GM23338 (cell line): ENCODE measurements around the gene PLXNB2. TPM values are rescaled to one million over a fixed set of nuclear protein-coding genes. Genes with fewer than 3 reads are reported as not detected.

ENCODE experiments used
- ATAC-seq: fragments of 200-7000 bp; cut with Tn5 transposase; 3 replicates; pipeline ENCODE4 v1.9.1; 2020
- DNase-seq: peaks from one replicate; pipeline ENCODE4 v3.0.0-alpha.2; 2015; ENCODE audit warnings: low spot score
- H2AFZ ChIP-seq: fragments of 200-600 bp; sonication (generic); 2 replicates; pipeline ENCODE4 v1.8.0; 2016; ENCODE audit warnings: antibody characterized with exemption, mild to moderate bottlenecking, moderate library complexity
- H3F3A ChIP-seq: fragments of 200-600 bp; sonication (generic); replicated peaks from 2 replicates; pipeline ENCODE4 v1.8.0; 2017; ENCODE audit warnings: antibody characterized with exemption, mixed run types, low read depth
- H3K27ac ChIP-seq: fragments of 200-600 bp; sonication (generic); 2 replicates; pipeline ENCODE4 v1.6.1; 2016; ENCODE audit warnings: low read depth
- H3K27me3 ChIP-seq: fragments of 200-600 bp; sonication (generic); 2 replicates; pipeline ENCODE4 v1.8.0; 2016; ENCODE audit warnings: mild to moderate bottlenecking, mixed run types, moderate library complexity; ENCODE audit not compliant: insufficient read depth
- H3K36me3 ChIP-seq: fragments of 200-600 bp; sonication (generic); 2 replicates; pipeline ENCODE4 v1.8.0; 2016; ENCODE audit warnings: mild to moderate bottlenecking; ENCODE audit not compliant: insufficient read depth
- H3K4me1 ChIP-seq: fragments of 200-600 bp; sonication (generic); 2 replicates; pipeline ENCODE4 v1.8.0; 2016; ENCODE audit warnings: mild to moderate bottlenecking, moderate library complexity; ENCODE audit not compliant: insufficient read depth
- H3K4me2 ChIP-seq: fragments of 200-600 bp; sonication (generic); 2 replicates; pipeline ENCODE4 v1.7.1; 2017; ENCODE audit warnings: mixed run types
- H3K4me3 ChIP-seq: fragments of 200-600 bp; sonication (generic); 2 replicates; pipeline ENCODE4 v1.6.1; 2016; ENCODE audit warnings: mixed run types
- H3K79me2 ChIP-seq: fragments of 200-600 bp; sonication (generic); replicated peaks from 2 replicates; pipeline ENCODE4 v1.8.0; 2017; ENCODE audit warnings: mild to moderate bottlenecking; ENCODE audit not compliant: insufficient read depth
- H3K9me2 ChIP-seq: fragments of 200-600 bp; sonication (generic); 2 replicates; pipeline ENCODE4 v1.8.0; 2017; ENCODE audit not compliant: insufficient read depth
- H4K20me1 ChIP-seq: fragments of 200-600 bp; sonication (generic); replicated peaks from 2 replicates; pipeline ENCODE4 v1.8.0; 2017; ENCODE audit warnings: mild to moderate bottlenecking; ENCODE audit not compliant: insufficient read depth
- H3K27ac Mint-ChIP-seq: 2 replicates; pipeline ENCODE4 v1.8.0; 2020; ENCODE audit warnings: inconsistent platforms, mild to moderate bottlenecking, moderate library complexity, mixed read lengths
- H3K27me3 Mint-ChIP-seq: 3 replicates; pipeline ENCODE4 v1.8.0; 2022; ENCODE audit warnings: low read depth, mild to moderate bottlenecking, moderate library complexity, mixed read lengths, inconsistent platforms; ENCODE audit not compliant: insufficient read depth, poor library complexity
- H3K36me3 Mint-ChIP-seq: 3 replicates; pipeline ENCODE4 v1.8.0; 2021; ENCODE audit warnings: low read depth, mild to moderate bottlenecking, inconsistent platforms, moderate library complexity, mixed read lengths
- H3K4me1 Mint-ChIP-seq: 3 replicates; pipeline ENCODE4 v1.8.0; 2020; ENCODE audit warnings: mild to moderate bottlenecking, inconsistent platforms, mixed read lengths
- H3K4me3 Mint-ChIP-seq: 3 replicates; pipeline ENCODE4 v1.8.0; 2021; ENCODE audit warnings: moderate library complexity, mild to moderate bottlenecking, inconsistent platforms, mixed read lengths
- H3K9me3 Mint-ChIP-seq: 3 replicates; pipeline ENCODE4 v1.8.0; 2020; ENCODE audit warnings: moderate library complexity, mild to moderate bottlenecking, inconsistent platforms, mixed read lengths
- CREB1 ChIP-seq: fragments of 250-450 bp; sonication (Bioruptor Pico); IDR thresholded peaks from 2 replicates; pipeline ENCODE4 v1.5.0; 2020; ENCODE audit warnings: low read depth, mild to moderate bottlenecking, moderate library complexity
- EZH2 ChIP-seq: fragments of 200-600 bp; sonication (generic); IDR thresholded peaks from one replicate; pipeline ENCODE4 v1.8.0; 2017; ENCODE audit warnings: antibody characterized with exemption, mild to moderate bottlenecking, low read depth; ENCODE audit not compliant: unreplicated experiment
- EZH2phosphoT487 ChIP-seq: fragments of 200-600 bp; sonication (generic); IDR thresholded peaks from one replicate; pipeline ENCODE4 v1.8.1; 2018; ENCODE audit warnings: antibody characterized with exemption; ENCODE audit not compliant: unreplicated experiment
- JUNB ChIP-seq: IDR thresholded peaks from one replicate; pipeline ENCODE4 v1.6.1; 2016; ENCODE audit warnings: antibody characterized with exemption; ENCODE audit not compliant: unreplicated experiment
- POLR2AphosphoS5 ChIP-seq: IDR thresholded peaks from 2 replicates; pipeline ENCODE4 v1.6.1; 2016; ENCODE audit warnings: antibody characterized with exemption, low read depth
- STAT1 ChIP-seq: IDR thresholded peaks from one replicate; pipeline ENCODE4 v1.6.1; 2016; ENCODE audit warnings: antibody characterized with exemption; ENCODE audit not compliant: unreplicated experiment
- polyA plus RNA-seq: library from polyadenylated mRNA; unstranded; fragments of >200 nt; fragmentation: Nextera tagmentation; extraction: Ambion mirVana; gene quantifications from 2 replicates; pipeline ENCODE4 v1.2.1, GENCODE V29; 2016
- total RNA-seq: library from RNA; depleted of rRNA; stranded (reverse); fragments of >200 nt; shearing (Covaris generic); gene quantifications from 2 replicates; pipeline ENCODE4 v1.2.3, GENCODE V29; 2014
- TF ChIP-seq, protein P1 (sequence below): IDR thresholded peaks from 2 replicates; pipeline ENCODE4 v1.6.1; 2016; ENCODE audit warnings: antibody characterized with exemption
- TF ChIP-seq, protein P2 (sequence below): fragments of 250-450 bp; sonication (Bioruptor Pico); IDR thresholded peaks from 2 replicates; pipeline ENCODE4 v1.5.0; 2020; ENCODE audit warnings: mild to moderate bottlenecking, moderate library complexity
- TF ChIP-seq, protein P3 (sequence below), 2 experiments: fragments of 200-600 bp in 1 of 2; sonication (generic) in 1 of 2; conservative IDR thresholded peaks; 2 replicates each; pipeline versions ENCODE4 v1.5.1 to v1.6.1; 2016 to 2017; ENCODE audit warnings: antibody characterized with exemption in 2 of 2, low read depth in 2 of 2, mild to moderate bottlenecking in 2 of 2, moderate library complexity in 1 of 2
- TF ChIP-seq, protein P4 (sequence below): IDR thresholded peaks from one replicate; pipeline ENCODE4 v1.6.1; 2018; ENCODE audit warnings: antibody characterized with exemption; ENCODE audit not compliant: unreplicated experiment

Gene PLXNB2
- total and polyA plus RNA-seq, 2 experiments from 2014 or later: 29.1 to 66.3 TPM

- Histone ChIP-seq H3K36me3 (no peaks in the 10 kb centered on the region), H3K27me3 (no peaks in the 10 kb centered on the region), H3K79me2 (no peaks in the 10 kb centered on the region), H3K9me2 (no peaks in the 10 kb centered on the region), H3K4me3 (no peak overlapping the region), H3K27ac (no peak overlapping the region), H3K4me1 (no peaks in the 10 kb centered on the region), H3K4me2 (no peak overlapping the region), H2AFZ (no peak overlapping the region), H3F3A (no peaks in the 10 kb centered on the region), H4K20me1 (peaks cover 9% of the 10 kb centered on the region)
- H3K4me3 Mint-ChIP-seq: no peak overlapping the region
- H3K4me1 Mint-ChIP-seq: no peaks in the 10 kb centered on the region
- ATAC-seq (no peak), DNase-seq (no peak)
- no peak overlapping the region for H3K27ac Mint-ChIP-seq
- H3K36me3 Mint-ChIP-seq: peaks cover 20% of the 10 kb centered on the region
- H3K9me3 Mint-ChIP-seq: no peaks in the 10 kb centered on the region
- TF ChIP-seq, protein P1, sequence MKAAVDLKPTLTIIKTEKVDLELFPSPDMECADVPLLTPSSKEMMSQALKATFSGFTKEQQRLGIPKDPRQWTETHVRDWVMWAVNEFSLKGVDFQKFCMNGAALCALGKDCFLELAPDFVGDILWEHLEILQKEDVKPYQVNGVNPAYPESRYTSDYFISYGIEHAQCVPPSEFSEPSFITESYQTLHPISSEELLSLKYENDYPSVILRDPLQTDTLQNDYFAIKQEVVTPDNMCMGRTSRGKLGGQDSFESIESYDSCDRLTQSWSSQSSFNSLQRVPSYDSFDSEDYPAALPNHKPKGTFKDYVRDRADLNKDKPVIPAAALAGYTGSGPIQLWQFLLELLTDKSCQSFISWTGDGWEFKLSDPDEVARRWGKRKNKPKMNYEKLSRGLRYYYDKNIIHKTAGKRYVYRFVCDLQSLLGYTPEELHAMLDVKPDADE: no peak
- TF ChIP-seq, protein P2, sequence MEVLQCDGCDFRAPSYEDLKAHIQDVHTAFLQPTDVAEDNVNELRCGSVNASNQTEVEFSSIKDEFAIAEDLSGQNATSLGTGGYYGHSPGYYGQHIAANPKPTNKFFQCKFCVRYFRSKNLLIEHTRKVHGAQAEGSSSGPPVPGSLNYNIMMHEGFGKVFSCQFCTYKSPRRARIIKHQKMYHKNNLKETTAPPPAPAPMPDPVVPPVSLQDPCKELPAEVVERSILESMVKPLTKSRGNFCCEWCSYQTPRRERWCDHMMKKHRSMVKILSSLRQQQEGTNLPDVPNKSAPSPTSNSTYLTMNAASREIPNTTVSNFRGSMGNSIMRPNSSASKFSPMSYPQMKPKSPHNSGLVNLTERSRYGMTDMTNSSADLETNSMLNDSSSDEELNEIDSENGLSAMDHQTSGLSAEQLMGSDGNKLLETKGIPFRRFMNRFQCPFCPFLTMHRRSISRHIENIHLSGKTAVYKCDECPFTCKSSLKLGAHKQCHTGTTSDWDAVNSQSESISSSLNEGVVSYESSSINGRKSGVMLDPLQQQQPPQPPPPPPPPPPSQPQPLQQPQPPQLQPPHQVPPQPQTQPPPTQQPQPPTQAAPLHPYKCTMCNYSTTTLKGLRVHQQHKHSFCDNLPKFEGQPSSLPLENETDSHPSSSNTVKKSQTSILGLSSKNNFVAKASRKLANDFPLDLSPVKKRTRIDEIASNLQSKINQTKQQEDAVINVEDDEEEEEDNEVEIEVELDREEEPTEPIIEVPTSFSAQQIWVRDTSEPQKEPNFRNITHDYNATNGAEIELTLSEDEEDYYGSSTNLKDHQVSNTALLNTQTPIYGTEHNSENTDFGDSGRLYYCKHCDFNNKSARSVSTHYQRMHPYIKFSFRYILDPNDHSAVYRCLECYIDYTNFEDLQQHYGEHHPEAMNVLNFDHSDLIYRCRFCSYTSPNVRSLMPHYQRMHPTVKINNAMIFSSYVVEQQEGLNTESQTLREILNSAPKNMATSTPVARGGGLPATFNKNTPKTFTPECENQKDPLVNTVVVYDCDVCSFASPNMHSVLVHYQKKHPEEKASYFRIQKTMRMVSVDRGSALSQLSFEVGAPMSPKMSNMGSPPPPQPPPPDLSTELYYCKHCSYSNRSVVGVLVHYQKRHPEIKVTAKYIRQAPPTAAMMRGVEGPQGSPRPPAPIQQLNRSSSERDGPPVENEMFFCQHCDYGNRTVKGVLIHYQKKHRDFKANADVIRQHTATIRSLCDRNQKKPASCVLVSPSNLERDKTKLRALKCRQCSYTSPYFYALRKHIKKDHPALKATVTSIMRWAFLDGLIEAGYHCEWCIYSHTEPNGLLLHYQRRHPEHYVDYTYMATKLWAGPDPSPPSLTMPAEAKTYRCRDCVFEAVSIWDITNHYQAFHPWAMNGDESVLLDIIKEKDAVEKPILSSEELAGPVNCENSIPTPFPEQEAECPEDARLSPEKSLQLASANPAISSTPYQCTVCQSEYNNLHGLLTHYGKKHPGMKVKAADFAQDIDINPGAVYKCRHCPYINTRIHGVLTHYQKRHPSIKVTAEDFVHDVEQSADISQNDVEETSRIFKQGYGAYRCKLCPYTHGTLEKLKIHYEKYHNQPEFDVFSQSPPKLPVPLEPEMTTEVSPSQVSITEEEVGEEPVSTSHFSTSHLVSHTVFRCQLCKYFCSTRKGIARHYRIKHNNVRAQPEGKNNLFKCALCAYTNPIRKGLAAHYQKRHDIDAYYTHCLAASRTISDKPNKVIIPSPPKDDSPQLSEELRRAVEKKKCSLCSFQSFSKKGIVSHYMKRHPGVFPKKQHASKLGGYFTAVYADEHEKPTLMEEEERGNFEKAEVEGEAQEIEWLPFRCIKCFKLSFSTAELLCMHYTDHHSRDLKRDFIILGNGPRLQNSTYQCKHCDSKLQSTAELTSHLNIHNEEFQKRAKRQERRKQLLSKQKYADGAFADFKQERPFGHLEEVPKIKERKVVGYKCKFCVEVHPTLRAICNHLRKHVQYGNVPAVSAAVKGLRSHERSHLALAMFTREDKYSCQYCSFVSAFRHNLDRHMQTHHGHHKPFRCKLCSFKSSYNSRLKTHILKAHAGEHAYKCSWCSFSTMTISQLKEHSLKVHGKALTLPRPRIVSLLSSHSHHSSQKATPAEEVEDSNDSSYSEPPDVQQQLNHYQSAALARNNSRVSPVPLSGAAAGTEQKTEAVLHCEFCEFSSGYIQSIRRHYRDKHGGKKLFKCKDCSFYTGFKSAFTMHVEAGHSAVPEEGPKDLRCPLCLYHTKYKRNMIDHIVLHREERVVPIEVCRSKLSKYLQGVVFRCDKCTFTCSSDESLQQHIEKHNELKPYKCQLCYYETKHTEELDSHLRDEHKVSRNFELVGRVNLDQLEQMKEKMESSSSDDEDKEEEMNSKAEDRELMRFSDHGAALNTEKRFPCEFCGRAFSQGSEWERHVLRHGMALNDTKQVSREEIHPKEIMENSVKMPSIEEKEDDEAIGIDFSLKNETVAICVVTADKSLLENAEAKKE (CRISPR knock-in tag): no peak
- no peak for TF ChIP-seq JUNB
- no peak for TF ChIP-seq EZH2phosphoT487
- TF ChIP-seq CREB1 (CRISPR knock-in tag): no peak
- TF ChIP-seq, protein P3, sequence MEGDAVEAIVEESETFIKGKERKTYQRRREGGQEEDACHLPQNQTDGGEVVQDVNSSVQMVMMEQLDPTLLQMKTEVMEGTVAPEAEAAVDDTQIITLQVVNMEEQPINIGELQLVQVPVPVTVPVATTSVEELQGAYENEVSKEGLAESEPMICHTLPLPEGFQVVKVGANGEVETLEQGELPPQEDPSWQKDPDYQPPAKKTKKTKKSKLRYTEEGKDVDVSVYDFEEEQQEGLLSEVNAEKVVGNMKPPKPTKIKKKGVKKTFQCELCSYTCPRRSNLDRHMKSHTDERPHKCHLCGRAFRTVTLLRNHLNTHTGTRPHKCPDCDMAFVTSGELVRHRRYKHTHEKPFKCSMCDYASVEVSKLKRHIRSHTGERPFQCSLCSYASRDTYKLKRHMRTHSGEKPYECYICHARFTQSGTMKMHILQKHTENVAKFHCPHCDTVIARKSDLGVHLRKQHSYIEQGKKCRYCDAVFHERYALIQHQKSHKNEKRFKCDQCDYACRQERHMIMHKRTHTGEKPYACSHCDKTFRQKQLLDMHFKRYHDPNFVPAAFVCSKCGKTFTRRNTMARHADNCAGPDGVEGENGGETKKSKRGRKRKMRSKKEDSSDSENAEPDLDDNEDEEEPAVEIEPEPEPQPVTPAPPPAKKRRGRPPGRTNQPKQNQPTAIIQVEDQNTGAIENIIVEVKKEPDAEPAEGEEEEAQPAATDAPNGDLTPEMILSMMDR (conservative IDR thresholded peaks at IDR 0.05; ENCODE audit: low read depth in 2 of 2): no peak
- TF ChIP-seq, protein P4, sequence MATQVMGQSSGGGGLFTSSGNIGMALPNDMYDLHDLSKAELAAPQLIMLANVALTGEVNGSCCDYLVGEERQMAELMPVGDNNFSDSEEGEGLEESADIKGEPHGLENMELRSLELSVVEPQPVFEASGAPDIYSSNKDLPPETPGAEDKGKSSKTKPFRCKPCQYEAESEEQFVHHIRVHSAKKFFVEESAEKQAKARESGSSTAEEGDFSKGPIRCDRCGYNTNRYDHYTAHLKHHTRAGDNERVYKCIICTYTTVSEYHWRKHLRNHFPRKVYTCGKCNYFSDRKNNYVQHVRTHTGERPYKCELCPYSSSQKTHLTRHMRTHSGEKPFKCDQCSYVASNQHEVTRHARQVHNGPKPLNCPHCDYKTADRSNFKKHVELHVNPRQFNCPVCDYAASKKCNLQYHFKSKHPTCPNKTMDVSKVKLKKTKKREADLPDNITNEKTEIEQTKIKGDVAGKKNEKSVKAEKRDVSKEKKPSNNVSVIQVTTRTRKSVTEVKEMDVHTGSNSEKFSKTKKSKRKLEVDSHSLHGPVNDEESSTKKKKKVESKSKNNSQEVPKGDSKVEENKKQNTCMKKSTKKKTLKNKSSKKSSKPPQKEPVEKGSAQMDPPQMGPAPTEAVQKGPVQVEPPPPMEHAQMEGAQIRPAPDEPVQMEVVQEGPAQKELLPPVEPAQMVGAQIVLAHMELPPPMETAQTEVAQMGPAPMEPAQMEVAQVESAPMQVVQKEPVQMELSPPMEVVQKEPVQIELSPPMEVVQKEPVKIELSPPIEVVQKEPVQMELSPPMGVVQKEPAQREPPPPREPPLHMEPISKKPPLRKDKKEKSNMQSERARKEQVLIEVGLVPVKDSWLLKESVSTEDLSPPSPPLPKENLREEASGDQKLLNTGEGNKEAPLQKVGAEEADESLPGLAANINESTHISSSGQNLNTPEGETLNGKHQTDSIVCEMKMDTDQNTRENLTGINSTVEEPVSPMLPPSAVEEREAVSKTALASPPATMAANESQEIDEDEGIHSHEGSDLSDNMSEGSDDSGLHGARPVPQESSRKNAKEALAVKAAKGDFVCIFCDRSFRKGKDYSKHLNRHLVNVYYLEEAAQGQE: no peak
- no peak for TF ChIP-seq STAT1
- no peak for TF ChIP-seq EZH2
- no peak for TF ChIP-seq POLR2AphosphoS5
- H3K27me3 Mint-ChIP-seq: peaks cover 7% of the 10 kb centered on the region
Observed at GRCh38 chr22:50226875-50227165, 80.6 kb downstream of the PLXNB2 start.
